Posterior vena cava (tissue), 2 donors: Measurements from ENCODE around the gene TTLL10. TPM values are rescaled to one million over a fixed set of nuclear protein-coding genes. Genes with fewer than 3 reads are reported as not detected.

Source experiments
- DNase-seq: peaks from one replicate; pipeline ENCODE4 v3.0.0-alpha.2; 2020; ENCODE audit warnings: low spot score
- intact Hi-C, 2 donors: fragments of 100-400 bp; cut with DNase I; formaldehyde crosslinking; loops; one replicate each; pipeline versions ENCODE4 v1.14.1 to v1.14.2; 2022 to 2023
- total RNA-seq, 2 donors: library from RNA; stranded (reverse); fragmentation: NEBNext Ultra II Directional; extraction: Animal tissue kit (Norgen Biotek cat#: 25700); gene quantifications; one replicate each; pipeline ENCODE4 v1.2.1, GENCODE V29; 2021
- donor health status: DM: yes; HTN: yes; CAD: no.
- donor health status: DM: yes; HTN: yes; CAD: no.

TTLL10 gene
- total RNA-seq, 2 donors from 2014 or later: 0.19 TPM; not detected in 1

- intact Hi-C loops: no loop called here
- no peak for DNase-seq
Measured at GRCh38 chr1:1213345-1214265, 39.9 kb downstream of the TTLL10 start, which contains the start of gene TNFRSF4. TNFRSF4 (minus strand) TSS chr1:1214153; CDS start chr1:1214127, 26 bp downstream.

GRCh38 chr1:1215080-1215676 is 41.5 kb downstream of the TTLL10 start:
- intact Hi-C loops: no loop called here
- no peak for DNase-seq

DNA sequence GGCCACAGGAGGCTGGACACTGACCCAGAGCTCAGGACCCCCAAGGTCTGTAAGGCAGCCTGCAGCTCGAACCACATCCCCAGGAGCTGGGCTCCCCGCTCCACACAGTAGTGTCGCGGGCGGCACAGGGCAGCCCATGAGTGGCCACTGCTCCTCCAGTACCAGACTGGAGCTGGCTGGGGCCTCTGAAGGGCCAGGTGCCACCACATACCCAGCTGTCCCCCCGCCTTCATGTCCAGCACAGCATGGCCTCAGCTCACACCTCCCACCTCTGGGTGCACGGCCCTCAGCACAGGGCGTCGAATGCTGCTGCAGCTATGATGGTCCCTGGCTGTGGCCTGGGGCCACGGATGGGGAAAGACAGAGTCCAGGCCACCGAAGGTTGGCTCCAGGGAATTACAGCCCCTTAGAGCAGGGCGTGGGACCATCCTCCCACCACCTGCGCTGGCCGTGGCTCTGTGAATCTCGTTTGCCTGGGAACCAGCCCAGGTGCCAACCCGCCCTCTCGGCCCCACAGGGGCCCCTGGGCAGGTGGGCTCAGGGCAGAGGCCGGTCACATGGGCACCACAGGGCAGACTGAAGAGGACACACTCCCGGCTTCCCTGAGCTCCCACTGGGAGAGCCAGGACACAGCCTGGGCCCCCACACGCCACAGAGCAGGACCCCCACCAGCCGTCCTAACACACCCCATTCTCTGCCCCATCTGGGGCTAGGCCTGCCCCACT is 42.4 kb downstream of the TTLL10 start:
- intact Hi-C loops: no loop called here

DNA sequence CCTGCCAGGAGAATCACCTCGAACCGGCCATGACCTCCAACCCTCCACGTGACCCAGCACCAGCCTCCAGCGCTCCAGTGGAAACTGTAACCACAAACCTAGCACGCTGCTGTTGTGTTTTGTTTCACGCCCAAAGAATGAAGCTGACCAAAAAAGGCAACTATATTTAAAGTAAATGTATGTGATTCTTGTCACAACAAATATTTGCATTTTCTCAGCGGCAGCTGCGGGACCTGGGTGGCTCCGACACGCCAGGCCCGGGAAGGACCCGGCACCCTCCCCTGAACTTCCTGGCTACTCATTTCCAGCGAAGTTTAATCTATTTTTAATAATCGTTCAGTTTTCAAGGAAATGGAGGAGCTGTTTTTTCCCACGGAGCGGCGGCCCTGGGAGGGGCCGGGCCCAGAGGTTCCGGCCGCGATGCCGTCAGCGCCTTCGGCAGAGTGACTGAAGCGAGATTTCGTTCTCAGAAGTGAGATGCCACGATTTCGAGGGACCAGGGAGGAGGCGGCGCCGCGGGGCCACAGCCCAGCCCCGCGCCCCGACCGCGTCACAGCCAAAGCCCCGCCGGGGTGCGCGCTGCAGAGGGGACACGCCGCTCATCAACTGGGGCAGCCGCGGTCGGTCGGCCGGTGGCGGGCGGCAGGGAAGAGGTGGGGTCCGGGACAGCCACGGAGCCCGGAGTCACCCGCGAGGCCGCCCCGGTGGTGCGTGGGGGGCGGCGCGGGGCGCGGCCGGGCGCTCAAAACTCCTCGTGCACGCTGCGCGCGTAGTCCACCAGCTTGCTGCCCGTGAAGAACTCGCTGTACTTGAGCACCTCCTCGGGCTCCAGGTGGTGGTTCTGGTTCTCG is 43.3 kb downstream of the TTLL10 start:
- intact Hi-C loops: no loop called here

More for the DNA sequence above, 42.4 kb downstream of the TTLL10 start:
- no peak for DNase-seq

GRCh38 chr1:1217621-1218523 is 44.2 kb downstream of the TTLL10 start:
- intact Hi-C loops: no loop called here
- no peak for DNase-seq

More for the DNA sequence above, 43.3 kb downstream of the TTLL10 start:
- DNase-seq: no peak

- intact Hi-C loops: no loop called here
Measured at GRCh38 chr1:1218524-1219200, 45.0 kb downstream of the TTLL10 start.

GRCh38 chr1:1219341-1219740 is 45.7 kb downstream of the TTLL10 start:
- no peak for DNase-seq
- intact Hi-C loops: no loop called here

More at GRCh38 chr1:1218524-1219200, 45.0 kb downstream of the TTLL10 start:
- no peak for DNase-seq

DNA sequence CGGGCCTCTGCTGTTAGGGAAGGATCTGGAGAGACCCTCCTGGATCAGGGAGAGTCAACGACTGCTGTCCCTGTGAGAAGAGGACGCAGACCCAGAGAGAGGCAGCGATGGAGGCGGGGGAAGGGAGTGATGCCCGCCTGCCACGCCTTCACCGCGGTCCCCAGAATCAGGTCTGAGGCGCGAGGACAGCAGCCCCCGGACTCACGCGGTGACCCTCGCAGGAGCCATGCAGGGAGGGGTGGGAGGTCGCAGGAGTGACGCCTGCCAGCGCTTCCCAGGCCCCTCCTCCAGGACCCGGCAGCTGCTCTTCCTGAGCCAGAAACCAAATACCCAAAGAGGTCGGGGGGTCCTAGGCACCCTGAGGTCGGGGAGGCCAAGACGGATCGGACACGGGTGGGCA is 46.5 kb downstream of the TTLL10 start:
- intact Hi-C loops: no loop called here
- no peak for DNase-seq

DNA sequence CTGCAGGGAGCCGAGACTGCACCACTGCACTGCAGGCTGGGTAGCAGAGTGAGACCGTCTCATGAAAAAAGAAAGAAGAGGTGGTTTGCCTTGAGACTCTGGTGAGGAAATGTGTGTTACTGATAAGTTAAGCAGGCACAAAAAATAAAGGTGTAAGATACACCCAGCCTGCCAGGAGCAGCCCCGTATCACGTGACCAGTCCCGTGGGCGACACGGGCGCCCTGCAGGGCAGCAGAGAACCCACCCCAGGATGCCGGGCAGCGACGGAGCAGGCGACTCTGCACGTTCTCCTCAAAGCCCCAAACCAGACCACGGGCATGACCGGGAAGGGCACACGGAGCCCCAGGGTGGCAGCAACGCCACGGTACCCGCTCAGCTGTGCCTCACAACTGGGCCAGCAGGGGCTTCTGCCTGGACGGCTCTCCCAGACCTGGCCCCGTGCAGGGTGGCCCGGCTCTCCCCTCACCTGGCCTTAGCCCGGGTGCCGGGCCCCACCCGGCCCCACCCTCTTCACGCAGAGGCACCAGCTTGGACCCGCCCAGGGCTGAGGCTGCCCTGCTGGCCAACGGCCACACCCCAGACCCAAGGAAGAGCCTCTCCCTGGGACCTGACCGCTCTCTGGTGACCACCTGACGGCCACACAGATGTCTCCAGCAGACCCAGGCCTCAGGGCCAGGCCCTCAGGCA is 48.4 kb downstream of the TTLL10 start:
- intact Hi-C loops: loop anchor here in 1 of 2 donors (2.0 kb wide), 1 partner anchor 67 kb away; no protein-coding TSS in a partner anchor
- DNase-seq: no peak

- DNase-seq: no peak
- intact Hi-C loops: loop anchor here in 1 of 2 donors (2.0 kb wide), 1 partner anchor 66 kb away; no protein-coding TSS in a partner anchor
Measured at GRCh38 chr1:1222575-1223225, 49.0 kb downstream of the TTLL10 start.

GRCh38 chr1:1223321-1223720 is 49.6 kb downstream of the TTLL10 start:
- no peak for DNase-seq
- intact Hi-C loops: loop anchor here in 1 of 2 donors (2.0 kb wide), 1 partner anchor 65 kb away; no protein-coding TSS in a partner anchor

GRCh38 chr1:1223891-1224290 is 50.2 kb downstream of the TTLL10 start:
- intact Hi-C loops: loop anchor here in 1 of 2 donors (2.0 kb wide), 1 partner anchor 65 kb away; no protein-coding TSS in a partner anchor
- no peak for DNase-seq

- no peak for DNase-seq
- intact Hi-C loops: no loop called here
Measured at GRCh38 chr1:1225238-1225845, 51.7 kb downstream of the TTLL10 start.

- DNase-seq: no peak
- intact Hi-C loops: no loop called here
Measured at GRCh38 chr1:1225913-1226312, 52.2 kb downstream of the TTLL10 start.

DNA sequence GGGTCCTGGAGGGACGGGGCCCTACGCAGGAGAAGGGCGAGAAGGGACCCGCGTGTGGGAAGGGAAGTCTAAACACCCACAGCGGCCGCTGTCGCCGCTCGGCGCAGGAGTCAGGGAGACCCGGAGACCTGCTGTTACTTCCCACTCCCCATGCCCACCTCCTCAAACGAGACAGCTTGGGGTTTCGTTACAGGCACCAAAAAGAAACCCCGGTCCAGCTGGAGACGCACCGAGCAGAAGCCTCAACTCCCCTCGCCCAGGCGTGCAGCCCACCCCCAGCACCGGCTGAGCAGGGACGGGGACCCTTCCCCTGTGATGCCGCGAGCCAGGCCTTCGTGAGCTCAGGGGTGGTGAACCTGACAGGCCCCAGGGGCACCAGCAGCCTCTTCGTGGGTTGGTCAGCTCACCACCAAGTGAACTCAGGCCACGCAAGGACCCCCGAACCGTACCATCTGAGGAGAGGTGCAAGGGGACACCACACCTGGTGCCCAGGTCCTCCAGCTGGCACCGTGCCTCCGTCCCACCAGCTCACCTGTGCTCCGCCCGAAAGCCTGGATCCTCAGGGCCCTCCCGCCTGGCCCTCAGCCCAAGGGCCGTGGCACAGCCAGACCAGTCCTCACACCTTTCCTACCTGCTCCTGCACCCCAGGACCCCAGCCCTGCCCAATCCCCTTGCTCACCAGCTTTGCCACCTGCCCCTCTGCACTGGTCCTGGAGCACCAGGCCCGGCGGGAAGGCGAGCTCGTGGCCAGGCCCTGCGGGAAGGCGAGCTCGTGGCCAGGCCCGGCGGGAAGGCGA is 53.1 kb downstream of the TTLL10 start:
- no peak for DNase-seq
- intact Hi-C loops: no loop called here
